ENCODE results near the gene PALM2AKAP2.

DNA sequence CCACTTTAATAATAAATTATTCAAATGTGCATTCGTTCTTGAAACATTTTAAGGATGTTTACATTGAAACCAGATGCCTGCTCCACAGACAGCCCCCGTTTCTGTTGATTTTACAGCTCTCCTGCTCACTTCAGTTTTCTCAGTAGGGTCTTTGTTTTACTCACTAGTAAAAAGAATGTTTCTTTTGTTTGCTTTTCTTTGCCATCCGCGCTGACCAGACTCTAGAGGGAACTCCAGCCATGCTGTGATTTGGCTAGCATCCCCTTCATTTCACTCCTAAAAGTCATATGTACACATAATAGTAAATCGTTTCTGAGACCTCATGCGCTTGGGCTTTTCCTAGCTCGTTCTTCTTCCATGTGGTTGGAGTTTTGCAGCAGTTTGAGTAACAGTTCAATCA, 28.7 kb upstream of the PALM2AKAP2 start:
- TF ChIP-seq EZH2 (IDR thresholded peaks at IDR 0.05; ENCODE audit: borderline replicate concordance, insufficient read depth, low read length, poor library complexity, severe bottlenecking), result no peak
- no peak for TF ChIP-seq MXI1 (conservative IDR thresholded peaks at IDR 0.05; ENCODE audit: poor library complexity, severe bottlenecking)
- TF ChIP-seq, protein P1, sequence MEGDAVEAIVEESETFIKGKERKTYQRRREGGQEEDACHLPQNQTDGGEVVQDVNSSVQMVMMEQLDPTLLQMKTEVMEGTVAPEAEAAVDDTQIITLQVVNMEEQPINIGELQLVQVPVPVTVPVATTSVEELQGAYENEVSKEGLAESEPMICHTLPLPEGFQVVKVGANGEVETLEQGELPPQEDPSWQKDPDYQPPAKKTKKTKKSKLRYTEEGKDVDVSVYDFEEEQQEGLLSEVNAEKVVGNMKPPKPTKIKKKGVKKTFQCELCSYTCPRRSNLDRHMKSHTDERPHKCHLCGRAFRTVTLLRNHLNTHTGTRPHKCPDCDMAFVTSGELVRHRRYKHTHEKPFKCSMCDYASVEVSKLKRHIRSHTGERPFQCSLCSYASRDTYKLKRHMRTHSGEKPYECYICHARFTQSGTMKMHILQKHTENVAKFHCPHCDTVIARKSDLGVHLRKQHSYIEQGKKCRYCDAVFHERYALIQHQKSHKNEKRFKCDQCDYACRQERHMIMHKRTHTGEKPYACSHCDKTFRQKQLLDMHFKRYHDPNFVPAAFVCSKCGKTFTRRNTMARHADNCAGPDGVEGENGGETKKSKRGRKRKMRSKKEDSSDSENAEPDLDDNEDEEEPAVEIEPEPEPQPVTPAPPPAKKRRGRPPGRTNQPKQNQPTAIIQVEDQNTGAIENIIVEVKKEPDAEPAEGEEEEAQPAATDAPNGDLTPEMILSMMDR (IDR thresholded peaks at IDR 0.05; ENCODE audit: poor library complexity, severe bottlenecking), result no peak
- TF ChIP-seq SMC3 (conservative IDR thresholded peaks at IDR 0.05; ENCODE audit: poor library complexity), result no peak
- TF ChIP-seq POLR2AphosphoS5 (IDR thresholded peaks at IDR 0.05), result no peak
- no peak for TF ChIP-seq RAD21 (conservative IDR thresholded peaks at IDR 0.05)
- TF ChIP-seq, protein P2, sequence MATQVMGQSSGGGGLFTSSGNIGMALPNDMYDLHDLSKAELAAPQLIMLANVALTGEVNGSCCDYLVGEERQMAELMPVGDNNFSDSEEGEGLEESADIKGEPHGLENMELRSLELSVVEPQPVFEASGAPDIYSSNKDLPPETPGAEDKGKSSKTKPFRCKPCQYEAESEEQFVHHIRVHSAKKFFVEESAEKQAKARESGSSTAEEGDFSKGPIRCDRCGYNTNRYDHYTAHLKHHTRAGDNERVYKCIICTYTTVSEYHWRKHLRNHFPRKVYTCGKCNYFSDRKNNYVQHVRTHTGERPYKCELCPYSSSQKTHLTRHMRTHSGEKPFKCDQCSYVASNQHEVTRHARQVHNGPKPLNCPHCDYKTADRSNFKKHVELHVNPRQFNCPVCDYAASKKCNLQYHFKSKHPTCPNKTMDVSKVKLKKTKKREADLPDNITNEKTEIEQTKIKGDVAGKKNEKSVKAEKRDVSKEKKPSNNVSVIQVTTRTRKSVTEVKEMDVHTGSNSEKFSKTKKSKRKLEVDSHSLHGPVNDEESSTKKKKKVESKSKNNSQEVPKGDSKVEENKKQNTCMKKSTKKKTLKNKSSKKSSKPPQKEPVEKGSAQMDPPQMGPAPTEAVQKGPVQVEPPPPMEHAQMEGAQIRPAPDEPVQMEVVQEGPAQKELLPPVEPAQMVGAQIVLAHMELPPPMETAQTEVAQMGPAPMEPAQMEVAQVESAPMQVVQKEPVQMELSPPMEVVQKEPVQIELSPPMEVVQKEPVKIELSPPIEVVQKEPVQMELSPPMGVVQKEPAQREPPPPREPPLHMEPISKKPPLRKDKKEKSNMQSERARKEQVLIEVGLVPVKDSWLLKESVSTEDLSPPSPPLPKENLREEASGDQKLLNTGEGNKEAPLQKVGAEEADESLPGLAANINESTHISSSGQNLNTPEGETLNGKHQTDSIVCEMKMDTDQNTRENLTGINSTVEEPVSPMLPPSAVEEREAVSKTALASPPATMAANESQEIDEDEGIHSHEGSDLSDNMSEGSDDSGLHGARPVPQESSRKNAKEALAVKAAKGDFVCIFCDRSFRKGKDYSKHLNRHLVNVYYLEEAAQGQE (IDR thresholded peaks at IDR 0.05; ENCODE audit: borderline replicate concordance), result no peak
- TF ChIP-seq TAF1 (IDR thresholded peaks at IDR 0.05; ENCODE audit: low read depth), result no peak
- no peak for TF ChIP-seq EP300 (conservative IDR thresholded peaks at IDR 0.05; ENCODE audit: poor library complexity, severe bottlenecking)

All from neural cell (in vitro differentiated cells).